GM12891 (cell line): ENCODE measurements around the gene COL4A1.

Experiments used
- PAX5 ChIP-seq: IDR thresholded peaks from 2 replicates; pipeline ENCODE4 v1.6.1; 2011; ENCODE audit warnings: low read length, moderate library complexity, mild to moderate bottlenecking; ENCODE audit not compliant: insufficient read depth, severe bottlenecking
- POLR2A ChIP-seq: IDR thresholded peaks from 2 replicates; pipeline ENCODE4 v1.6.1; 2011; ENCODE audit warnings: low read depth, low read length, control low read depth
- POLR2AphosphoS5 ChIP-seq: IDR thresholded peaks from 2 replicates; pipeline ENCODE4 v1.6.1; 2011; ENCODE audit warnings: low read depth, low read length, control low read depth
- POU2F2 ChIP-seq: IDR thresholded peaks from 2 replicates; pipeline ENCODE4 v1.6.1; 2011; ENCODE audit warnings: low read depth, mild to moderate bottlenecking, control low read depth, low read length, moderate library complexity
- SPI1 ChIP-seq: IDR thresholded peaks from 2 replicates; pipeline ENCODE4 v1.6.1; 2011; ENCODE audit warnings: low read depth, low read length, control low read depth
- TAF1 ChIP-seq: IDR thresholded peaks from 2 replicates; pipeline ENCODE4 v1.6.1; 2011; ENCODE audit warnings: low read depth, low read length, control low read depth

DNA sequence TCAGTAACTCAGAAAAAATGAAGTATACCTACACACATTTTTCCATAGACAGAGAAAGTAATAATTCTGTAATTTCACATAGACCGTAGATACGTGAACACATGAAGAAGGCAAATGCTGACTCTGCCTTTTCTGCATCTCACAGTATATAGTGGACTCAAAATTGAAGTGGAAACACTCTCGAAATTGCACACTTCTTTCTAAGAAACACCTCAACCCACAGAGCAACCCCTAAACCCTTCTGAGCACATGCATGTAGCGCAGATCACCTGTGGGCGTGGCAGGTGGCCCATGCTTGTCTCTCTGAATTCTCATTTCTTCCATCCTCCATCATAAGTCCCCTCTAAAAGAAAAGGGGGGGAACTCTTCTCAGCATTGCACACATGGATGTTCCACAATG lies 34.7 kb downstream of the COL4A1 start:
- TF ChIP-seq POLR2AphosphoS5 (no peak), POLR2A (no peak), PAX5 (no peak), TAF1 (no peak), POU2F2 (no peak), SPI1 (no peak)
